Hepatocyte (in vitro differentiated cells): ENCODE measurements around the gene ALDH3A1. TPM values are rescaled to one million over a fixed set of nuclear protein-coding genes. Genes with fewer than 3 reads are reported as not detected.

ENCODE experiments used
- DNase-seq: peaks from one replicate; pipeline ENCODE4 v3.0.0-alpha.2; 2016; ENCODE audit warnings: low spot score
- H2AFZ ChIP-seq: fragments of 200-600 bp; sonication (generic); 2 replicates; pipeline ENCODE4 v1.6.0; 2016; ENCODE audit warnings: antibody characterized with exemption, mild to moderate bottlenecking
- H3K27ac ChIP-seq: fragments of 200-600 bp; sonication (generic); 2 replicates; pipeline ENCODE4 v1.5.1; 2016; ENCODE audit warnings: mild to moderate bottlenecking
- H3K27me3 ChIP-seq: fragments of 200-600 bp; sonication (generic); 2 replicates; pipeline ENCODE4 v1.6.1; 2016
- H3K36me3 ChIP-seq: fragments of 200-600 bp; sonication (generic); replicated peaks from 2 replicates; pipeline ENCODE4 v1.5.1; 2016; ENCODE audit warnings: low read depth; ENCODE audit not compliant: insufficient read depth
- H3K4me1 ChIP-seq: fragments of 200-600 bp; sonication (generic); 2 replicates; pipeline ENCODE4 v1.5.1; 2016; ENCODE audit warnings: mild to moderate bottlenecking, moderate library complexity; ENCODE audit not compliant: insufficient read depth
- H3K4me2 ChIP-seq: fragments of 200-600 bp; sonication (generic); 2 replicates; pipeline ENCODE4 v1.6.0; 2016
- H3K4me3 ChIP-seq: fragments of 200-600 bp; sonication (generic); 2 replicates; pipeline ENCODE4 v1.5.1; 2016; ENCODE audit warnings: mild to moderate bottlenecking
- H3K79me2 ChIP-seq: fragments of 200-600 bp; sonication (generic); 2 replicates; pipeline ENCODE4 v1.6.0; 2017; ENCODE audit warnings: mild to moderate bottlenecking
- H3K9me2 ChIP-seq: fragments of 200-600 bp; sonication (generic); replicated peaks from 2 replicates; pipeline ENCODE4 v1.6.0; 2017; ENCODE audit warnings: mild to moderate bottlenecking; ENCODE audit not compliant: insufficient read depth
- H3K9me3 ChIP-seq: fragments of 200-600 bp; sonication (generic); 2 replicates; pipeline ENCODE4 v1.5.1; 2016; ENCODE audit warnings: low read depth, mild to moderate bottlenecking
- H4K20me1 ChIP-seq: fragments of 200-600 bp; sonication (generic); 2 replicates; pipeline ENCODE4 v1.6.0; 2016; ENCODE audit warnings: mild to moderate bottlenecking; ENCODE audit not compliant: insufficient read depth, poor library complexity, severe bottlenecking
- CTCF ChIP-seq: fragments of 200-600 bp; sonication (generic); IDR thresholded peaks from 2 replicates; pipeline ENCODE4 v1.5.1; 2016; ENCODE audit warnings: antibody characterized with exemption, mild to moderate bottlenecking; ENCODE audit not compliant: poor library complexity
- EZH2 ChIP-seq: fragments of 200-600 bp; sonication (generic); IDR thresholded peaks from 2 replicates; pipeline ENCODE4 v1.6.1; 2016; ENCODE audit warnings: antibody characterized with exemption, mild to moderate bottlenecking, borderline replicate concordance
- EZH2phosphoT487 ChIP-seq: fragments of 200-600 bp; sonication (generic); IDR thresholded peaks from one replicate; pipeline ENCODE4 v1.6.1; 2018; ENCODE audit warnings: antibody characterized with exemption, mild to moderate bottlenecking, low read depth, moderate library complexity; ENCODE audit not compliant: unreplicated experiment, severe bottlenecking
- WGBS: methylation state at CpG from one replicate; pipeline ENCODE4 v1.1.6; 2016; ENCODE audit warnings: low lambda C conversion rate; ENCODE audit errors: missing lambda C conversion rate; 5-methylcytosine and 5-hydroxymethylcytosine counted together
- polyA plus RNA-seq: library from polyadenylated mRNA; unstranded; fragments of >200 nt; fragmentation: Nextera tagmentation; extraction: Ambion mirVana; gene quantifications from 2 replicates; pipeline ENCODE4 v1.2.1, GENCODE V29; 2016
- total RNA-seq: library from RNA; depleted of rRNA; stranded (reverse); fragments of >200 nt; gene quantifications from 2 replicates; pipeline ENCODE4 v1.2.3, GENCODE V29; 2014

The ALDH3A1 gene
- total RNA-seq: 0.90 TPM in 1 of 2 replicates, not detected in the other
- polyA plus RNA-seq: 0.13 and 1.4 TPM in 2 replicates

GRCh38 chr17:19747829-19748806 is at the start of gene ALDH3A1:
Gene ALDH3A1, minus strand, starts transcription at chr17:19748298. Its CDS starts 3,169 bp downstream, at chr17:19745129.
- Histone ChIP-seq H4K20me1 (no peaks in the 10 kb centered on the region), H3K79me2 (no peaks in the 10 kb centered on the region), H3K9me3 (no peaks in the 10 kb centered on the region), H3K36me3 (no peaks in the 10 kb centered on the region), H3K4me2 (peak within 1 kb of the TSS; percentile 56), H3K27ac (peak within 1 kb of the TSS; percentile 60), H3K4me3 (no peak within 1 kb of the TSS), H3K27me3 (no peaks in the 10 kb centered on the region), H2AFZ (no peak within 1 kb of the TSS), H3K4me1 (peaks cover 10% of the 10 kb centered on the region), H3K9me2 (no peaks in the 10 kb centered on the region)
- 65% methylated on average over 25 of the region's 25 CpGs for WGBS
- TF ChIP-seq CTCF: no peak
- no peak for TF ChIP-seq EZH2phosphoT487
- no peak for TF ChIP-seq EZH2
- peak; percentile 38 for DNase-seq

GRCh38 chr17:19796457-19796856 is 48.4 kb upstream of the ALDH3A1 start:
- TF ChIP-seq CTCF: no peak
- no peak for TF ChIP-seq EZH2phosphoT487
- TF ChIP-seq EZH2: no peak
- peaks cover 5% of the 10 kb centered on the region for H3K36me3 ChIP-seq

GRCh38 chr17:19791918-19792550 is 43.9 kb upstream of the ALDH3A1 start:
- no peaks in the 10 kb centered on the region for H3K4me1 ChIP-seq
- no peak overlapping the region for H2AFZ ChIP-seq

More at GRCh38 chr17:19796457-19796856, 48.4 kb upstream of the ALDH3A1 start:
- no peak overlapping the region for H3K4me3 ChIP-seq
- no peak overlapping the region for H3K27ac ChIP-seq
- no peaks in the 10 kb centered on the region for H3K9me2 ChIP-seq
- no peaks in the 10 kb centered on the region for H3K27me3 ChIP-seq
- H3K79me2 ChIP-seq: no peaks in the 10 kb centered on the region
- no peaks in the 10 kb centered on the region for H3K4me1 ChIP-seq
- H3K4me2 ChIP-seq: no peak overlapping the region
- H2AFZ ChIP-seq: no peak overlapping the region
- DNase-seq: no peak
- H3K9me3 ChIP-seq: peaks cover 7% of the 10 kb centered on the region
- H4K20me1 ChIP-seq: no peaks in the 10 kb centered on the region
- 100% methylated on average over 4 of the region's 4 CpGs for WGBS

More at GRCh38 chr17:19791918-19792550, 43.9 kb upstream of the ALDH3A1 start:
- Histone ChIP-seq H3K36me3 (peaks cover 5% of the 10 kb centered on the region), H3K27me3 (no peaks in the 10 kb centered on the region), H3K79me2 (no peaks in the 10 kb centered on the region), H3K9me2 (no peaks in the 10 kb centered on the region), H3K27ac (no peak overlapping the region), H4K20me1 (no peaks in the 10 kb centered on the region), H3K9me3 (peaks cover 7% of the 10 kb centered on the region), H3K4me3 (no peak overlapping the region), H3K4me2 (no peak overlapping the region)
- no peak for TF ChIP-seq CTCF
- no peak for TF ChIP-seq EZH2phosphoT487
- TF ChIP-seq EZH2: no peak
- no peak for DNase-seq
- 98% methylated on average over 3 of the region's 3 CpGs for WGBS
